Ecto neural progenitor cell (in vitro differentiated cells): ENCODE results near the gene RGS14.
"Not testable (repeated sequence)": the region's sequence is repeated elsewhere in the genome, so short reads cannot be mapped to it uniquely, and the experiment has no call there.

Experiments
- DNase-seq: peaks from one replicate; pipeline ENCODE4 v3.0.0-alpha.2; 2018; ENCODE audit warnings: low spot score

RGS14 gene

DNA sequence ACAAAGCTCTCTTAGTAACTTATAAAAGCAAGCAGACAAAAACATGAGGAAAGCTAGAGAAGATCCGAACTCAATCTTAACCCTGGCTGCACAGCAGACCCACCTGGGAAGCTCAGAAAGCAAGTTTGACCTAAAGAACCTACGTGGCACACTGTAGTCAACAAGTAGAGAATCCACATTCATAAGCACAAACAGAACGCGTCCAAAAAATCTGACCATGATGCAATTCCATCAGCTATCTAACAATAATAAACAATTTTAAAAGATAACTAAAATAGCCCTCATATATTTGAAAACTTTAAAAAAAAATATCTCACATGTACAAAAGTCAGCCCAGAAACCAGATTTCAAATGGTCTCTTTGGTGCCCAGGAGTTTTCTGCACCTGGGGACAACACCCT lies 10.9 kb upstream of the RGS14 start:
- no peak for DNase-seq

DNA sequence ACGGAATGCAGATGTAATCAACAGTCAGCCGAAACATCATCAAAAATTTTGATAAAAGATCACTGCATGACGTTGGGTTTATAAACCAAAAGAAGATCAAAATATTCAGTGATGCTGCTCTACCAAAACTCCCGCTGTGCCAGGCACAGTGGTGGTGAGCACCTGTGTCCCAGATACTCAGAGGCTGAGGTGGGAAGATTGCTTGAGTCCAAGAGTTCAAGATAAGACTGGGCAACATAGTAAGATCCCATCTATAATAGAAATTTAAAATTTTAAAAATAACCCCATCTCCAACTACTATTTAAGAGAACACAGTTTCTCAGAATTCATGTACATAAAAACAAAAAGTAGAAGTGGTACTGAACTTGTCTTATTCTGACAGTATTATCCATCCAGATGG lies 10.0 kb upstream of the RGS14 start:
- DNase-seq: no peak

DNA sequence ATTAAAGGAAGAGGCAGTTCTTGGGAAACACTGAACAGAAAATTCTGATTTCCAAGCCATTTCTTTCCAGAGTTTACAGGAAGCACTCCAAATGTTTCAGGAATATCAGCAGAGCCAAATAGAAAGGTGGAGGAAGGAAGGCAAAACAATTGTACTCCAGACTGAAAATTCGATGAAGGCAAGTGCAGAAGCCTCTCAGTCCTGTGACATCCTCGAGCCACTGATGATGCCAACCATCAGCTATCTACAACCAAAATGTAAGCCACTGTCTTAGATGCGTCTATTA lies 8.4 kb upstream of the RGS14 start:
- DNase-seq: no peak

DNA sequence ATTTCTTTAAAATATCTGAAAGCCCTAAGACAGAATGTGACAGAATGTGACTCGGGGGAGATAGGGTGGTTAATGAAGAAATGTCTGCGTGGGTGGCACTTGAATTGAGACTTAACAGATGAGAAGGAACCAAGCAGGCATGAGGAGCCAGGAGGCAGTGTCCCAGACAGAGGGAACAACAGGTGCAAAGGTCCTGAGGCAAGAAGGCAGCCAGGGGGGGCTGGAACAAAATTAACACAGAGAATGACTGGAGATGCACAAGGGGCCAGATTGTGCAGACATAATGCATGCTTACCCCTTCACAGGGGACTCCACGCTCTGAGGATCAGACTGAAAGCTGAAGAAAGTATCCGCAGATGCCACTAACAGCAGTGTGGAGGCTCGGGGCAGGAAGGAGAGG lies 8.0 kb upstream of the RGS14 start:
- DNase-seq: no peak

DNA sequence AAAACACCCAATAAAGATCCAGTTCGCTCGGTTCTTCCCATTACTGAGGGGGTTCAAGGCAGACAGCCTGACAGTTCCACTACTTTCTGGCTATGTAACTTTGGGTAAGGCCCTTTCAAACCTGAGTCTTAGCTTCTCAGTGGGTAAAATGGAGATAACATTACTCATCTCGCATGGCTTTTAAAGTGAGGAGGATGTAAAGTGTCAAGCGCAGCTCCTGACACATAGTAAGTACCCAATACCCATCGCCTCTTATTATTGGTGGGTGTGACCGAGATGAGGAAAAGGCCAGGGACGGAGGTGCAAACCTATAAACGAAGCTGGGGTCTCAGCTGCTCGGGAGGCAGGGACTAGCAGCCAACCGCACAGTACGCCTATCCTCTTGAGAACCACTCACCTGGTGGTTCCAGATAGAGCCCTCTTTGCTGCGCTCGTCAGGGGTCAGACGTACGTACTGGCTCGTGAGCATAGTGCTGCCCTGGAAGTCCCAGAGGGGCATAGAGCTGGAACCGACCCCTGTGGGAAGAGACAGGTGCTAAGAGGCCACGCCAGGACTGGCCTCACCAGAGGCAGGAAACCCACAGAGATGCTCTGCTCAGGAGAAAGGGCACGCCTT lies 6.8 kb upstream of the RGS14 start:
- DNase-seq: no peak

DNA sequence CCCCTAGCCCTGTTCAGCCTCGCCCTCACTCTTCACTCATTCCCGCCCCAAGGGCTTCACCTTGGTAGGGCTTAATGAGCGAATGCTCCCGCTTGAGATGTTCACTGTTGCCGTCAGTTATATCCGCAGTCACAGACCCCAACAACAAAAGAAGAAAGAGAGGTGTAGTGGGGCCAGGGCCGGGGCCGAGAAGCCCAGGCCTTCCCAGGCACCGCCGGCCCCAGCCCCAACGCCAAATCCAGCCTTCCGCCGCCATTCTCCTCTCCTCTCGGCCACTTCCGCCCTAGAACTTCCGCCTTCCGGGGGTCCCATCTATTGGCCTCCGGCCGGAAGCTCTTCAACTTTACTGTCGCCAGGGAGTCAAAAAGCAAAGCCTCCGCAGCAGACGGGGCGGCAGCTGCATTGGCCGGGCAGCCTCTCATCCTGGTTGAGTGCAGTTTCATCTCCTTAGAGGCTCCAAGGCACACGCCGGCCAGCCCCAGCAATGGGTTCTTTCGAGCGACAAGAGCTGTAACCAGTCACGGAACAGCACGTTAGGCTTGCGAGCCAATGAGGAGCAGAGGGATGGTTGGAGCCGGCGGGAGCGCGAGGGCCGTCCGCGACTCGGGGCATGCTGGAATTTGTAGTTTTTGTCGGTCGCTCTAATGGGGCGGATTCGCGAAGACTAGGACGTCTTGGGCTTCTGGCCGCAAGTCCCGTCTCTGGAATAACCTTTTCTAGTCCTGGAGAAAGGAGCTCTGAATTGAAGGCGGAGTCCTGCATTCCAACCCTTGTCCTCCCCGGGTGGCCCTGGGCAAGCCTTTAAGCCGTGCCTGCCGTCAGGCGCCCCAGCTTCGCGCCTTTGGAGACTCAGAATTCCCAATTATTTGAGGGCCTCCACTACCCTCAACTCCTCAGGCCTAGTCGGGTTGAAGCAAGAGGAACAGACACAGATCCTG lies 6.1 kb upstream of the RGS14 start, which contains the start of gene LMAN2:
LMAN2 (minus strand) TSS at position 277 of the 938 bp plus-strand sequence; CDS start at position 256, 21 bp downstream.
- peak; percentile 94 for DNase-seq

DNA sequence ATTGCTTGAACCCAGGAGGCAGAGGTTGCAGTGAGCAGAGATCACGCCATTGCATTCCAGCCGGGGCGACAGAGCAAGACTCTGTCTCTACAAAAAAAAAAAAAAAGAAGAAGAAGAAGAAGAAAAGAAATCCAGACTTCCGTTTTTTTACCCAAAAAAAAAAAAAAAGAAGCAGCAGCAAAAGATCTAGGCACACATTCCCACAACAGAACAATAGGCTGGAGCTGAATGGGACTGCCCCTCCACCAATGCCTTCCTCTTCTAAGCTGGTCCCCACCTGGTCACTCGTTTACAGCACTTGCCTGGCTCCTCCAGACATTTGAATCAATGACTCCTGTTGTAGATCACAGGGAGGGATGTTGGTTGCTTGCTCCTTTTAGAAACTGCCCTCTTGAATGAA lies 4.6 kb upstream of the RGS14 start:
- DNase-seq: no peak

DNA sequence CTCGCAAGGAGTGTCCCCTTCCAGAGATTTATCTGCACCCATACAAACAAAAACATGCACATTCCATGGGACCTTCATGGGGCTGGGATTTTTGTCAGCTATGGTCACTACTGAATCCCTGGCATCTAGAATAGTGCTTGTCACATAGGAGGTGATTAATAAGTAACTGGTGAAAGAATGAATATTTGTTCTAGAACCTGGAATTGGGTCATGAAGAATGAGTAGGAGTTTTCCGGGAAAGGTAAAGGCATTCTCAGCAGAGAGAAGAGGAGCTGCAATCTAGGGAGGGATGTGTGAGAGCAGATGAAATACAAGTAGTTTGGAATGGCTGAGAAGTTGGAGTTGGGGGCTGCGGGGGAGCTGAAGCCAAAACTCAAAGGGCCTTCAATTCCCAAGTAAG lies 3.5 kb upstream of the RGS14 start:
- no peak for DNase-seq

DNA sequence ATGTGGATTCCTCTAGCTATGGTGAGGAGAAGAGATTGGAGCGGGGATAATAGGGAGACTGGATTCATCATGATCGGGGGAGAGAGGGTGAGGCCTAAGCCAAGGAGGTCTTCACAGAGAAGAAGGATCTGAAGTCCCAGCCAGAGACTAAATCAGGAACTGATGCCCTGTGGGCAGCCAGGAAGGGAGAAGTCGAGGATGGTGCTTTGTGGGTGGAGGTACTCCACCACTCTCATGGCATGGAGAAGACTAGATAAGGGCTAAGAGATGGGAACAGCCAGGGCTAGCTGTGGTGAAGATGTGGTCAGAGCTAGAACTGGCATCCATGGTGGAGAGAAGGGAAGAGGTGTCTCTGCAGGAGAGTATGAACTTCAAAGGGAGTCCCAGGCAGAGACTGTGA lies 3.0 kb upstream of the RGS14 start:
- DNase-seq: no peak

DNA sequence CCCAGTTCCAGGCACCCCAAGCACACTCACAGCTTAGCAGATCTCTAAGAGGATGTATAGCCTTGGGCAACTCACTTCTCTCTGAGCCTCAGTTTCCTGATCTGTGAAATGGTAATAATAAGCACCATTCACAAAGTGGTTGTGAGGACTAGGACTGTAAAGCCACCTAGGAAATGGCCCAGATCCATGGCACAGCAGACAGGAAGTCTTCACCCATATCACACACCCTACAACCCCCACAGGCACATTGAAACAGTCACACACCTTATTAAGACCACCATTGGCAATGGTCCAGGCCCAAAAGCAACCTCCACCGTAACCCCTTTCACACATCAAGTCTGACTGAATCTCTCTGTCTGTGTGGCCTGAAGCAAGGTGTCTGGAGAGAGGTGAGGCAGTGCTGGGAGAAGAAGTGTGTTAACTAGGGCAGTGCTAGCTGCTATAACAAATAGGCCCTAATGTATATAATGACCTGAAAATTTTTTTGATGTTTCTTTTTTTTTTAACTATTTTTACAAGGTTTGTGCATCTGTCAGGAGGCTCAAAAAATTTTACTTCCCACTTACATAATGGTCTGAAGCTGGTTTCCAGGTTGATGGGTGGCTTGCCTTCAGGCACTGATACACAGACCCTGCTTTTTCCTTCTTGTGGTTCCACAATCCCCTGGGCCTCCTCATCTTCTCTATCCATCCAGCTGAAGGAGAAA lies 2.4 kb upstream of the RGS14 start:
- no peak for DNase-seq

DNA sequence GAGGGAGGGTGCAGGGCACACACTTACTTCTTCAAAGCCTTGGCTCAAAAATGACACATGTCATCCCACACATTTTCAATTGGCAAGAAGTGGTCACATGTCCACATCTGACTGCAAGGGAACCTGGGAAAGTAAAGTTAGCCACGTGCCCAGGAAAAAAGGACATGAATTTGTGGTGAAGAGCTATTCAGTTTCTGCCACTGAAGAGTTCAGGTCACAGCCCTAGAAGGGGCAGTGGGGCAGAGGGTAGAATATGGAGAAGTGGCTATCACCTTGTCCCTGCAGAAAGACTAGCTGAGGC lies 1.9 kb upstream of the RGS14 start:
- DNase-seq: no peak

DNA sequence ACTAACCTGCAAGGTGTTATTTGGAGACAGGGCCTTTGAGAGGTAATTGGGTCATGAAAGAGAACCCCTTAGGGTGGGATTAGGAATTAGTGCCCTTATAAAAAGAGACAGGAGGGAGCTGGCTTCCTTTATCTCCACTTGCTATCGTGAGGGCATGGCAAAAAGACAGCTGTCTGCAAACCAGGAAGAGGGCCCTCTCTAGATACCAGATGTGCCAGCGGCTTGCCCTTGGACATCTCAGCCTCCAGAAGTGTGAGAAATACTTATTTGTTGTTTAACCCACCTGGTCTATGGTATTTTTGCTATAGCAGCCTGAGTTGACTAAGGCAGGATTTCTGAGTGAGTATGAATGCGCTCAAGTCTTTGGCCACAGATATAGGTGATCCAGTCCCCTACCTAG lies 978 bp upstream of the RGS14 start:
- DNase-seq: no peak

DNA sequence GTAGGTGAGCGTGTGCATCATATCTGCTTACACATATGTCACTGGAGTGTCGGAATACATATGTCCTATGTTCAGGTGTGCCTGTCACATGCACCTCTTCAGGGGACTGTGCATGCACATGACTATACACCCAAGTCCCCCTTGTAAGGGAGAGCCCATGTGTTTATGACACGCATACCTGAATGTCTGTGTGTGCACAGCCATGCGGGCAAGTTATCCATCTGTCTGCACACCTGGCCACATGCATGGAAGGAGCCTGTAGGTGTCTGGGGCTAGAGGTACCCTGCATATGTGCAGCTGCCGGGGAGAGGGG lies 622 bp upstream of the RGS14 start:
- DNase-seq: no peak

DNA sequence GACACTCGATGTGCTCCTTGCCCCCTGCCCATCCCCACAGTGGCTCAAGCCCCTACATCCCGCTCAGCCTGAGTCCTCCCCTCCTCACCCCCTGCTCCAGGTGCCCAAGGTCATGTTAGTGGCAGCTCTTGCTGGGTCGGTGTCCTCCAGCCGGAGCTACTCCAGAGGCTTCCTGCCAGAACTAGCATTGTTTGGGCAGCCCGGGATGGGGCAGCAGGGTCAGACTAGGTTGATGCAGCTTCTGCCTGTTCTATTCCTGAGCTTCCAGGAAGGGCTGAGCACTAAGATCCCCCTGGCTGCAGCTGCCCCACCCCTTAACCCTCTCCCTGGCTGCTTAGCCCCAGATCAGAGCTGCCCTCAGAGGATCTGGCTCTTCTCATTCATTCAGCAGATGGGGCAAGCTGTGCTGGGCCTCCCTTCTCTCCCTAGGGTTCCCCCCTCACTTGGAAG lies 671 bp downstream of the RGS14 start:
- DNase-seq: no peak

DNA sequence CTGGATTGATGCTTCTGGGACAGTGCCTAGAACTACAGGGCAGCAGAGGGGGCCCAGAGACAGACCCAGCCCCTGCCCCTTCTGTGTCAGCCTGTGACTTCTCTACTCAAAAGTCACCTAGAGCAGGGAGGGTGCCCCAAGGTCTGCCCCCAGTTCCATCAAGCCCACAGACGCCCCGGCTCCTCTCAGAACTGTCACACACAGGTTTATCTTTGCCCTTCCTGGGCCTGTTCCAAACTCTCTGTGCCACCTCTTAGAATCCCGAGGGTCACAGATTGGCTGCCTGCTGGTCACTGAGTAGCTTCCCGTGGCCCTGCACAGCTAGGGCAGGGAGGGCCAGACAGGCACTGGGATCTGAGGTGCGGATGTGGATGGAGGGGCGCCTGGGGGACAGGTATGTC lies 1.7 kb downstream of the RGS14 start:
- DNase-seq: no peak

DNA sequence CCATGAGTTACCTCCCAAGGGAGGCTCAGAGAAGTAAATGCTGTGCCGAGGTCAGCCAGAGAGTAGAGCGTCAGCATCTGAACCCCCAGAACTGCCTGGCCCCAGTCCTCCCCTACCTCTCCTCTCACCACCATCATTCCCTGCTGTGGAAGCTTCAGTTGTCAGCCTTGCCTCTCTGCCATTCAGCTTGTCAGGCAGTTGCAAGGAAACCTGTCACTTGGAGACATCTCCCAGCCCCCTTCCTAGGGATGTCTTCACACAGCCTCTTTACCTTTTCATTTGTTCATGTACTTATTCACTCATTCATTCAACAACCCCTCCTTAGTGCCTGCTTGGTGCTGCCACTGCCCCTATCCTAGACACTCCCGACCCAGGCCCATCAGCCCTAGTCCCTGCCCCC lies 2.1 kb downstream of the RGS14 start:
- no peak for DNase-seq

DNA sequence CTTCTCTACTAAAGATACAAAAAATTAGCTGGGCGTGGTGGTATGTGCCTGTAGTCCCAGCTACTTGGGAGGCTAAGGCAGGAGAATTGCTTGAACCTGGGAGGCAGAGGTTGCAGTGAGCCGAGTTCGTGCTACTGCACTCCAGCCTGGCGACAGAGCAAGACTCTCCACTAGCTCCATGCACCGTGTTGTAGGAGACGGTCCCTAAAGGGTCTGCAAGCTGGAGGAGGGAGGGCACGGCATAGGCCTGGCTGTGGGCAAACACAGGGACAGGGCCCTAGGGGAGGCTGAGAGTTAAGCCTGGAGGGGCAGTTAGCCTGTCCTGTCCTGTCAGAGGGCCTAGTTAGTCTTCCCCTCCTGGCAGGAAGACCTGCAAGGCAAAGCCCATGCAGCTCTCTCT lies 3.0 kb downstream of the RGS14 start:
- not testable (repeated sequence) for DNase-seq

DNA sequence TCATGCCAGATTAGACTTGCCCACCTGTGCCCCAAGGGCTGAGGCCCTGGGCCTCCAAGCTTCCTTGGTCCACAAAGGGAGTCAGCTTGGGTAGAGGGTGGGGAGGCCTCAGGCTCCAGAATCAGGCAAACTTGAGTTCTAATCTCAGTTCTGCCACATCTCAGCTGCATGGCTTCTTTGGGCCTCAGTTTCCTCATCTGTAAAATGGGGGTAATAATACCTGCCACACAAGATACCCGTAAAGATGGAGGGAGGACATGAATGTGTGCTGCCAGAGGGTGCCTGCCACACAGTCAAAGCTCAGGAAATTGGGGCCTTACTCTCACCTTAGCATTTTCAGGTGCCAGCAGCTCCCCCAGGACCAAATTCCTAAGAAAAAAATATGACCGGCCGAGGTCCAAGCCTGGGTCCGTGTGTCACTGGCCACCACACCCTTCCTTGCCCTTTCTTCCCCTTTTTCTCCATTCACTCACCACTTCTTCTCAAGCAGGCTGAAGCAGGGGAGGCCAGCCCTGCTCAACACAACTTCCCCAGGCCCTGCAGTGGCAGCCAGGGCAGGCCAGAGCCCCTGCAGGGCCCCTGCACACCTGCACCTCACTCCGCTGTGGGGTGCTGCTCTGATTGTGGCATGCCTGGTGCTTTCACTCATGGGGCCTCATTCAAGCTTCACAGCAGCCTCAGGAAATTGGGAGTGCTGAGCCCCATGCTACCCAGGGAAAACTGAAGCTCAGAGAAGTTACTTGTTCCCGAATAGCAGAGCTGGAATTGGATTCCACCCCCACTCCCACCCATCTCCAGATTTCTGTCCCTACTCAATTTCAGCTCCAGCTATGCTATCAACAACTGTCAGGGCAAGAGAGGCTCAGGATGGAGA lies 3.9 kb downstream of the RGS14 start:
- DNase-seq: no peak

DNA sequence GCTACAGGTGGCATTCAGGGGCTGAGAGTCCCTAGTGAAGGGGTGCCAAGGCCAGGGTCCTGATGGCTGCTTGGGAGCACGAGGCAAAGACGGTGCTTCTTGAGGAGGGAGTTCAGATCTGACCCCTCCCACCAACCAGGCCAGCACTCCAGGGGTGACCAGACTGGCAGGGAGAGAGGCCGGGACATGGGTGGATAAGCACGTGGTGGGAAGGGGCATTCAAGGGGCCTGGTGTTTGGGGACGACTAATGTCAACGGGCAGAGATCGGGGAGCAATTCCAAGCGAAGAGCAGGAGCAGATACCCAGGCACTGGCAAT lies 4.5 kb downstream of the RGS14 start:
- DNase-seq: no peak

DNA sequence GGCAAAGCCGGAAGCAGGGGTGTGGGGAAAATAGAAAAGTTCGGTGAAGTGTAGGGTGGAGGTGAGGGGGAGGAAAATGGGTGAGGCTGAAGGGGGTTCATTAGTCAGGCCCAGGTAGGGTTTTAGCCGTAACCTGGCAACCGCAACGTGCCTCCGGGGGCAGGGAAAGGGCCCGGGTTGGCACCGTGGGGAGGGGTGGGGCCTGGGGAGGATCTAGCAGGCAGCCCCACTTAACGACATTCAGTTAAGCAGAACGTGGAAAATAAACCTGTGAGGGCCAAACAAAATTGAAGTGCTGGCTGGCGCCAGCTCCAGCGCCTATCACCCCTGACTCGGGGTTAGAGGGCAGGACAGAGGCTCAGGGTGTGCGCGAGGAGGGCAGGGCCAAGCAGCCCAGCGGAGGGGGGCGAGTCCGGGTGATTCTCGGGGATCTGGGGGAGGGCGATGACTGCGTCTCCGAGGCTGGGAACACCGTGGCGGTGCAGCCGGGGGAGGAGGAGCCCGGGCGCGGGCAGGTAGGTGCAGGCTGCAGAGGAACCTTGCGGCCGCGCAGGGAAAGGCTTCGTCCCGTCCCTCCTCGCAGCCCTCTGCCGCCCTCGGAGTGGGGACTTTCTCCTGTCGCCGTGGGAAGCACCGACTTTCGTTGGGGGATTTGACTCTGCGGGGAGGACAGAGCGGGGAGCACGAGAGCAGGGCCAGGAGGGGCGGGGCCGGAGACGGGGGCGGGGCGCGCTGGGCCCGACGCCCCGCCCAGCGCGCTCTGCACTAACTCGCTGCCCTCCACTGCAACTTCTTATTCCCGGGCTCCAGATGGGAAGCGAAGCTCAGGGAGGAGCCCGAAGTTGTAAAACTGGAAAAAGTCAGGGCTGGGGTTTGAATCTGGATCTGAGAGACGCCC lies 5.1 kb downstream of the RGS14 start:
- peak; percentile 82 for DNase-seq

DNA sequence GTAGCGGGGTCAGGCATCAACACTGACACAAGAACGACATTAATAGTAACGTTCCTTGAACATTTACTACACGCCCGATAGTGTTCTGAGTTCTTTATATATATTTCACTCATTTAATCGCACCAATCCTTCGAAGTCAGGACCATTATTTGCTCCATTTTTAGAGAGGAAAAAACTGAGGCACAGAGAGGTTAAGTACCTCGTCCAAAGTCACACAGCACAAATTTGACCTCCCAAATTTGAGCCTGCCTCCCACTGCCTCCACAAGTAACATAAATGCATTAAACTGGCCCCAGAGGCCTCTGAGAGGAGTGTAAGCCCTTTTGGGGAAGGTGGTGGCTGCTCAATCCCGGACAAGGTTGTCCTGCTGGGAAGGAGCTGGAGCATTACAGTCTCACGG lies 5.8 kb downstream of the RGS14 start:
- no peak for DNase-seq
